ENCODE data around the gene SLX4.

The SLX4 gene

GRCh38 chr16:3548859-3549258, 62.5 kb downstream of the SLX4 start:
- DNase-seq = no peak

GRCh38 chr16:3548445-3548844, 63.0 kb downstream of the SLX4 start:
- no peak for DNase-seq

GRCh38 chr16:3546986-3547682, 64.3 kb downstream of the SLX4 start:
- DNase-seq = no peak

- no peak for DNase-seq
These were observed 68.6 kb downstream of the SLX4 start for GRCh38 chr16:3542601-3543373.

GRCh38 chr16:3541527-3542155, 69.8 kb downstream of the SLX4 start:
- DNase-seq = no peak

GRCh38 chr16:3538222-3538621, 73.2 kb downstream of the SLX4 start:
- DNase-seq = no peak

- no peak for DNase-seq
These were observed 74.6 kb downstream of the SLX4 start for GRCh38 chr16:3536851-3537250.

- DNase-seq = no peak
These were observed 75.1 kb downstream of the SLX4 start for GRCh38 chr16:3536271-3536731.

GRCh38 chr16:3534126-3534525, 77.3 kb downstream of the SLX4 start:
- no peak for DNase-seq

- DNase-seq = no peak
These were observed 78.7 kb downstream of the SLX4 start for GRCh38 chr16:3532741-3533140.

Data from hippocampal formation (tissue), 2 donors.